GM12878 (cell line): ENCODE data around the gene JMJD6. TPM values are rescaled to one million over a fixed set of nuclear protein-coding genes. Genes with fewer than 3 reads are reported as not detected.

Source experiments
- ATF3 ChIP-seq: IDR thresholded peaks from 2 replicates; pipeline ENCODE4 v1.6.1; 2011; ENCODE audit warnings: low read depth, mild to moderate bottlenecking, low read length, moderate library complexity, borderline replicate concordance; ENCODE audit errors: extremely low read depth
- BCL3 ChIP-seq: IDR thresholded peaks from 2 replicates; pipeline ENCODE4 v1.6.1; 2011; ENCODE audit warnings: borderline replicate concordance, low read depth, mild to moderate bottlenecking, moderate library complexity, low read length; ENCODE audit not compliant: insufficient read depth, poor library complexity, severe bottlenecking
- EED ChIP-seq: sonication (generic); IDR thresholded peaks from 2 replicates; pipeline ENCODE4 v1.6.1; 2016; ENCODE audit warnings: antibody characterized with exemption, low read depth
- ELK1 ChIP-seq: IDR thresholded peaks from 2 replicates; pipeline ENCODE4 v1.6.1; 2012; ENCODE audit warnings: low read depth, low read length, improper control_type of control experiment
- FOXM1 ChIP-seq: IDR thresholded peaks from 2 replicates; pipeline ENCODE4 v1.6.1; 2012; ENCODE audit warnings: low read depth, mild to moderate bottlenecking, inconsistent platforms, low read length, moderate library complexity
- KDM1A ChIP-seq: fragments of 200-600 bp; sonication (generic); IDR thresholded peaks from 2 replicates; pipeline ENCODE4 v1.6.1; 2016; ENCODE audit warnings: borderline replicate concordance
- LARP7 ChIP-seq: fragments of 450-650 bp; IDR thresholded peaks from 2 replicates; pipeline ENCODE4 v1.6.1; 2017; ENCODE audit warnings: mild to moderate bottlenecking
- MTA2 ChIP-seq: fragments of 450-650 bp; IDR thresholded peaks from 2 replicates; pipeline ENCODE4 v1.6.1; 2016; ENCODE audit warnings: low read depth, mild to moderate bottlenecking, moderate library complexity
- MTA3 ChIP-seq: IDR thresholded peaks from 2 replicates; pipeline ENCODE4 v1.6.1; 2012; ENCODE audit warnings: low read length, inconsistent platforms, borderline replicate concordance
- MYC ChIP-seq: IDR thresholded peaks from 2 replicates; pipeline ENCODE4 v1.6.1; 2011; ENCODE audit warnings: mild to moderate bottlenecking, low read length, moderate library complexity, inconsistent platforms; ENCODE audit not compliant: insufficient read depth, insufficient replicate concordance, insufficient read length, severe bottlenecking
- PAX5 ChIP-seq: IDR thresholded peaks from 2 replicates; pipeline ENCODE4 v1.6.1; 2011; ENCODE audit warnings: low read depth, low read length, borderline replicate concordance
- PML ChIP-seq: IDR thresholded peaks from 2 replicates; pipeline ENCODE4 v1.6.1; 2012; ENCODE audit warnings: low read length, inconsistent platforms
- RAD21 ChIP-seq: IDR thresholded peaks from 2 replicates; pipeline ENCODE4 v1.6.1; 2011; ENCODE audit warnings: mild to moderate bottlenecking, low read depth, low read length, moderate library complexity; ENCODE audit not compliant: insufficient read depth
- RUNX3 ChIP-seq: IDR thresholded peaks from 2 replicates; pipeline ENCODE4 v1.6.1; 2012; ENCODE audit warnings: low read length, inconsistent platforms
- SMAD1 ChIP-seq: fragments of 450-650 bp; IDR thresholded peaks from 2 replicates; pipeline ENCODE4 v1.6.1; 2018; ENCODE audit warnings: mild to moderate bottlenecking, low read depth; ENCODE audit not compliant: partially characterized antibody
- SMC3 ChIP-seq: IDR thresholded peaks from 2 replicates; pipeline ENCODE4 v1.6.1; 2011; ENCODE audit warnings: low read length, improper control_type of control experiment, borderline replicate concordance
- TCF7 ChIP-seq: IDR thresholded peaks from 2 replicates; pipeline ENCODE4 v1.6.1; 2014; ENCODE audit warnings: antibody characterized with exemption, borderline replicate concordance
- ZBED1 ChIP-seq: IDR thresholded peaks from 2 replicates; pipeline ENCODE4 v1.6.1; 2016; ENCODE audit warnings: borderline replicate concordance
- ZBTB40 ChIP-seq: fragments of 450-650 bp; IDR thresholded peaks from 2 replicates; pipeline ENCODE4 v1.6.1; 2016; ENCODE audit warnings: mild to moderate bottlenecking, moderate library complexity, borderline replicate concordance
- polyA plus RNA-seq, 11 experiments: library from polyadenylated mRNA; depleted of rRNA in 4 of 11; unstranded in 6 of 11; stranded (reverse) in 5 of 11; fragments of >200 nt; fragmentation: Nextera tagmentation in 4 of 11; fragmentation: Illumina TruSeq in 1 of 11; extraction: Ambion mirVana in 4 of 11; extraction: Trizol in 1 of 11; gene quantifications; 1 replicate in 1 of 11; 2 replicates in 10 of 11; pipeline versions ENCODE4 v1.2.1 to v1.2.3, GENCODE V29; 2011 to 2016; ENCODE audit warnings: inconsistent platforms in 2 of 11, missing spikeins in 2 of 11, low read depth in 1 of 11
- total RNA-seq, 4 experiments: library from RNA; depleted of rRNA in 3 of 4; stranded (reverse); fragments of >200 nt in 3 of 4; fragmentation: Illumina TruSeq in 1 of 4; extraction: Trizol in 1 of 4; gene quantifications; 2 replicates each; pipeline versions ENCODE4 v1.2.1 to v1.2.3, GENCODE V29; 2013 to 2021

Gene JMJD6
- total and polyA plus RNA-seq, 10 of the 15 experiments (the other 5 are each of a cell fraction or from before 2014, with no cell fraction given), result 1.2 to 36.0 (median 22.2) TPM

GRCh38 chr17:76681222-76682137 lies 44.9 kb downstream of the JMJD6 start (continued):
- TF ChIP-seq RUNX3 (0 out of 2 replicates have a peak, but pooled peaks have one; percentile 9), BCL3 (no peak), LARP7 (no peak), PML (no peak), RAD21 (peak; percentile 82), ZBED1 (no peak), MYC (no peak), TCF7 (no peak), FOXM1 (no peak), EED (no peak), ZBTB40 (no peak), SMAD1 (no peak), MTA2 (no peak), MTA3 (no peak), KDM1A (no peak), ATF3 (no peak), SMC3 (peak; percentile 64), PAX5 (no peak), ELK1 (no peak)
- TF ChIP-seq, all 136 proteins: peak for 6
